ENCODE results near the gene FGFR2. TPM values are rescaled to one million over a fixed set of nuclear protein-coding genes. Genes with fewer than 3 reads are reported as not detected.

The FGFR2 gene
- polyA plus RNA-seq, 1 donor from 2014 or later, result not detected

- Mint-ChIP-seq H3K9me3 (peaks cover 0 to 3% (median 2%) of the 10 kb centered on the region in 3 donors), H3K4me1 (no peaks in the 10 kb centered on the region), H3K27ac (no peak overlapping the region), H3K4me3 (no peak overlapping the region), H3K36me3 (no peaks in the 10 kb centered on the region), H3K27me3 (no peaks in the 10 kb centered on the region)
These were observed 61.8 kb downstream of the FGFR2 start for GRCh38 chr10:121536310-121536913.

GRCh38 chr10:121535381-121535780 lies 62.9 kb downstream of the FGFR2 start:
- Mint-ChIP-seq H3K9me3 (peaks cover 0 to 3% (median 2%) of the 10 kb centered on the region in 3 donors), H3K4me3 (no peak overlapping the region), H3K27ac (peak overlapping the region in 1 of 3 donors; percentile 73), H3K27me3 (no peaks in the 10 kb centered on the region), H3K4me1 (no peaks in the 10 kb centered on the region), H3K36me3 (no peaks in the 10 kb centered on the region)

- Mint-ChIP-seq H3K4me3 (no peak overlapping the region), H3K27ac (no peak overlapping the region), H3K9me3 (peaks cover 0 to 3% (median under 1%) of the 10 kb centered on the region in 3 donors), H3K27me3 (no peaks in the 10 kb centered on the region), H3K4me1 (no peaks in the 10 kb centered on the region), H3K36me3 (no peaks in the 10 kb centered on the region)
These were observed 65.9 kb downstream of the FGFR2 start for GRCh38 chr10:121532292-121532864.

- Mint-ChIP-seq H3K27ac (no peak overlapping the region), H3K4me1 (no peaks in the 10 kb centered on the region), H3K36me3 (no peaks in the 10 kb centered on the region), H3K9me3 (peaks cover 0 to 3% (median 0%) of the 10 kb centered on the region in 3 donors), H3K4me3 (no peak overlapping the region), H3K27me3 (no peaks in the 10 kb centered on the region)
These were observed 66.4 kb downstream of the FGFR2 start for GRCh38 chr10:121531830-121532178.

GRCh38 chr10:121531076-121531829 lies 67.0 kb downstream of the FGFR2 start:
- H3K9me3 Mint-ChIP-seq, result peaks cover 0 to 3% (median 0%) of the 10 kb centered on the region in 3 donors
- no peak overlapping the region for H3K27ac Mint-ChIP-seq
- H3K27me3 Mint-ChIP-seq, result no peaks in the 10 kb centered on the region
- no peaks in the 10 kb centered on the region for H3K4me1 Mint-ChIP-seq
- H3K36me3 Mint-ChIP-seq, result no peaks in the 10 kb centered on the region
- H3K4me3 Mint-ChIP-seq, result peak overlapping the region in 1 of 4 donors; percentile 63

- H3K4me3 Mint-ChIP-seq, result peak overlapping the region in 1 of 4 donors; percentile 63
- H3K27me3 Mint-ChIP-seq, result no peaks in the 10 kb centered on the region
- peaks cover 0 to 3% (median 0%) of the 10 kb centered on the region in 3 donors for H3K9me3 Mint-ChIP-seq
- no peak overlapping the region for H3K27ac Mint-ChIP-seq
- H3K4me1 Mint-ChIP-seq, result no peaks in the 10 kb centered on the region
- H3K36me3 Mint-ChIP-seq, result no peaks in the 10 kb centered on the region
These were observed 67.7 kb downstream of the FGFR2 start for GRCh38 chr10:121530481-121531075.

- Mint-ChIP-seq H3K27me3 (no peaks in the 10 kb centered on the region), H3K4me3 (no peak overlapping the region), H3K27ac (no peak overlapping the region), H3K9me3 (no peaks in the 10 kb centered on the region), H3K36me3 (peaks cover under 1% of the 10 kb centered on the region), H3K4me1 (no peaks in the 10 kb centered on the region)
These were observed 70.6 kb downstream of the FGFR2 start for GRCh38 chr10:121527690-121528089.

- no peaks in the 10 kb centered on the region for H3K27me3 Mint-ChIP-seq
- H3K36me3 Mint-ChIP-seq, result peaks cover 3% of the 10 kb centered on the region
- H3K9me3 Mint-ChIP-seq, result peaks cover 0 to 2% (median 0%) of the 10 kb centered on the region in 3 donors
- H3K4me3 Mint-ChIP-seq, result no peak overlapping the region
- H3K27ac Mint-ChIP-seq, result peak overlapping the region in 1 of 3 donors; percentile 24
- no peaks in the 10 kb centered on the region for H3K4me1 Mint-ChIP-seq
These were observed 71.4 kb downstream of the FGFR2 start for GRCh38 chr10:121526801-121527221.

- Mint-ChIP-seq H3K9me3 (peaks cover 2 to 3% (median 2%) of the 10 kb centered on the region in 3 donors), H3K4me3 (no peak overlapping the region), H3K27me3 (no peaks in the 10 kb centered on the region), H3K4me1 (no peaks in the 10 kb centered on the region), H3K36me3 (peaks cover 3% of the 10 kb centered on the region), H3K27ac (peak overlapping the region in 1 of 3 donors; percentile 24)
These were observed 72.0 kb downstream of the FGFR2 start for GRCh38 chr10:121526135-121526790.

- no peak overlapping the region for H3K4me3 Mint-ChIP-seq
- H3K9me3 Mint-ChIP-seq, result peaks cover 2 to 3% (median 2%) of the 10 kb centered on the region in 3 donors
- no peaks in the 10 kb centered on the region for H3K27me3 Mint-ChIP-seq
- no peak overlapping the region for H3K27ac Mint-ChIP-seq
- no peaks in the 10 kb centered on the region for H3K4me1 Mint-ChIP-seq
- H3K36me3 Mint-ChIP-seq, result peaks cover 3% of the 10 kb centered on the region
These were observed 72.8 kb downstream of the FGFR2 start for GRCh38 chr10:121525251-121526134.

GRCh38 chr10:121524157-121524817 lies 74.0 kb downstream of the FGFR2 start:
- Mint-ChIP-seq H3K4me1 (no peaks in the 10 kb centered on the region), H3K4me3 (no peak overlapping the region), H3K27me3 (no peaks in the 10 kb centered on the region), H3K9me3 (peaks cover 2 to 3% (median 2%) of the 10 kb centered on the region in 3 donors), H3K27ac (no peak overlapping the region), H3K36me3 (peaks cover 3% of the 10 kb centered on the region)

GRCh38 chr10:121522831-121523230 lies 75.4 kb downstream of the FGFR2 start:
- no peak overlapping the region for H3K27ac Mint-ChIP-seq
- H3K9me3 Mint-ChIP-seq, result peaks cover 2 to 8% (median 3%) of the 10 kb centered on the region in 3 donors
- no peaks in the 10 kb centered on the region for H3K27me3 Mint-ChIP-seq
- H3K4me1 Mint-ChIP-seq, result no peaks in the 10 kb centered on the region
- H3K36me3 Mint-ChIP-seq, result peaks cover 3% of the 10 kb centered on the region
- H3K4me3 Mint-ChIP-seq, result no peak overlapping the region

GRCh38 chr10:121521794-121522556 lies 76.3 kb downstream of the FGFR2 start:
- no peak overlapping the region for H3K4me3 Mint-ChIP-seq
- no peaks in the 10 kb centered on the region for H3K27me3 Mint-ChIP-seq
- peaks cover 2 to 8% (median 3%) of the 10 kb centered on the region in 3 donors for H3K9me3 Mint-ChIP-seq
- no peaks in the 10 kb centered on the region for H3K4me1 Mint-ChIP-seq
- H3K27ac Mint-ChIP-seq, result no peak overlapping the region
- H3K36me3 Mint-ChIP-seq, result peaks cover 3% of the 10 kb centered on the region
